Measurements from ENCODE around the gene CNKSR1. TPM values are rescaled to one million over a fixed set of nuclear protein-coding genes. Genes with fewer than 3 reads are reported as not detected.

CNKSR1 gene
- total and polyA plus RNA-seq, 2 donors (not counting 1 experiment from before 2014, with no cell fraction given), result 3.7 to 5.8 TPM

DNA sequence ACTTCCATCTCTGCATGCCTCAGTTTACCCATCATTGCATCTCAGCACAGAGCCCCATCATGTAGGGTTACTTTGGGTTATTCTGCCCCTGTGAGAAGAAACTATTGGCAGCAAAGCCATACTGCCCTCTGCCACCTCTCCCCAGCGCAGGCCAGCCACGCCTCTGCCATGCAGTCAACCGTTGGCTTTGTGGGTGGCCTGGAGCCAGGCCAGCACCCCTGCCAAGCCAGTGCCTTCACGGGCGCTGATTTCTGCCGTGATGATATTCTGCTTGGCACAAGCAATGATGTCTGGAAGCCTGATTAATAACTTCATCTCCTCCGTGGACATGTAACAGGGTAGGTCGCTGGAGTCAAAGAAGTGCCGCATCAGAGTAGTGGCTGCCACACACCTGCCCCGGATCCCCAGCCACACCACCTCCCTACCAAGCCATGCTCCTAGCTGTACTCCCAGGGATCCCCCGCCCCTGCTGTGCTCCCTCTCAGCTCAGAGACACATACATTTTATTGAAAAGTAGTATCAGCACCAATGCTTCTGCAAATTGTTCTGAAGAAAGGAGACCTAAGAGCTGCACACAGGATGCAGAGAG is 41.7 kb downstream of the CNKSR1 start:
- ATAC-seq (ENCODE audit: low read depth), result no peak
- Histone ChIP-seq H3K9me3 (ENCODE audit: control extremely low read depth in 1 of 3, control insufficient read depth in 2 of 3, insufficient read depth in 1 of 3, low read length in 2 of 3) (no peaks in the 10 kb centered on the region), H3K36me3 (replicated peaks in 1 of 2; ENCODE audit: control extremely low read depth in 1 of 2, control insufficient read depth in 1 of 2, extremely low read depth in 1 of 2, insufficient read depth in 2 of 2, low read length in 1 of 2) (no peaks in the 10 kb centered on the region), H4K20me1 (ENCODE audit: control insufficient read depth, insufficient read depth, low read length, poor library complexity, severe bottlenecking) (no peaks in the 10 kb centered on the region), H3K4me2 (replicated peaks; ENCODE audit: low read depth, low read length, poor library complexity, severe bottlenecking) (no peak overlapping the region), H3K9ac (ENCODE audit: low read length) (no peak overlapping the region), H3K4me1 (ENCODE audit: control insufficient read depth in 2 of 2, insufficient read depth in 2 of 2, low read length in 2 of 2) (no peaks in the 10 kb centered on the region), H3K79me2 (ENCODE audit: control insufficient read depth, insufficient read depth, low read length) (no peaks in the 10 kb centered on the region), H3K4me3 (ENCODE audit: control extremely low read depth in 1 of 5, extremely low read depth in 1 of 5, insufficient read depth in 1 of 5, low read depth in 2 of 5, low read length in 4 of 5) (no peak overlapping the region), H3K27me3 (replicated peaks in 1 of 4; ENCODE audit: control extremely low read depth in 1 of 4, control insufficient read depth in 3 of 4, insufficient read depth in 4 of 4, low read length in 3 of 4) (peaks cover 0 to 4% (median 0%) of the 10 kb centered on the region in 4 experiments), H2AFZ (ENCODE audit: insufficient read depth, low read depth, low read length, poor library complexity, severe bottlenecking) (no peak overlapping the region), H3K27ac (ENCODE audit: low read length in 2 of 2) (no peak overlapping the region)
- no peak overlapping the region for H3K4me3 Mint-ChIP-seq
- TF ChIP-seq, protein P1, sequence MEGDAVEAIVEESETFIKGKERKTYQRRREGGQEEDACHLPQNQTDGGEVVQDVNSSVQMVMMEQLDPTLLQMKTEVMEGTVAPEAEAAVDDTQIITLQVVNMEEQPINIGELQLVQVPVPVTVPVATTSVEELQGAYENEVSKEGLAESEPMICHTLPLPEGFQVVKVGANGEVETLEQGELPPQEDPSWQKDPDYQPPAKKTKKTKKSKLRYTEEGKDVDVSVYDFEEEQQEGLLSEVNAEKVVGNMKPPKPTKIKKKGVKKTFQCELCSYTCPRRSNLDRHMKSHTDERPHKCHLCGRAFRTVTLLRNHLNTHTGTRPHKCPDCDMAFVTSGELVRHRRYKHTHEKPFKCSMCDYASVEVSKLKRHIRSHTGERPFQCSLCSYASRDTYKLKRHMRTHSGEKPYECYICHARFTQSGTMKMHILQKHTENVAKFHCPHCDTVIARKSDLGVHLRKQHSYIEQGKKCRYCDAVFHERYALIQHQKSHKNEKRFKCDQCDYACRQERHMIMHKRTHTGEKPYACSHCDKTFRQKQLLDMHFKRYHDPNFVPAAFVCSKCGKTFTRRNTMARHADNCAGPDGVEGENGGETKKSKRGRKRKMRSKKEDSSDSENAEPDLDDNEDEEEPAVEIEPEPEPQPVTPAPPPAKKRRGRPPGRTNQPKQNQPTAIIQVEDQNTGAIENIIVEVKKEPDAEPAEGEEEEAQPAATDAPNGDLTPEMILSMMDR (IDR thresholded peaks at IDR 0.05), result no peak
- TF ChIP-seq EZH2 (IDR thresholded peaks at IDR 0.05; ENCODE audit: borderline replicate concordance, insufficient read depth, low read depth, low read length, poor library complexity, severe bottlenecking), result no peak
- intact Hi-C loops (cut with micrococcal nuclease), result no loop called here
- 91% methylated on average over 10 of the region's 11 CpGs for WGBS (ENCODE audit: insufficient coverage)
- DNase-seq, result no peak
- CTCF ChIA-PET, result no interaction called here
- H3K4me1 Mint-ChIP-seq, result no peaks in the 10 kb centered on the region
- POLR2A ChIA-PET, result no interaction called here
- peaks cover 14% of the 10 kb centered on the region for H3K27me3 Mint-ChIP-seq
- no peaks in the 10 kb centered on the region for H3K9me3 Mint-ChIP-seq (ENCODE audit: insufficient read depth)
- no peak overlapping the region for H3K27ac Mint-ChIP-seq

GRCh38 chr1:26220199-26220912 is 43.1 kb downstream of the CNKSR1 start:
- H3K9ac ChIP-seq (ENCODE audit: low read length), result no peak overlapping the region
- no peaks in the 10 kb centered on the region for H3K9me3 ChIP-seq (ENCODE audit: control extremely low read depth in 1 of 3, control insufficient read depth in 2 of 3, insufficient read depth in 1 of 3, low read length in 2 of 3)
- no peak overlapping the region for H2AFZ ChIP-seq (ENCODE audit: insufficient read depth, low read depth, low read length, poor library complexity, severe bottlenecking)
- no peak overlapping the region for H3K4me3 ChIP-seq (ENCODE audit: control extremely low read depth in 1 of 5, extremely low read depth in 1 of 5, insufficient read depth in 1 of 5, low read depth in 2 of 5, low read length in 4 of 5)
- H3K27me3 ChIP-seq (replicated peaks in 1 of 4; ENCODE audit: control extremely low read depth in 1 of 4, control insufficient read depth in 3 of 4, insufficient read depth in 4 of 4, low read length in 3 of 4), result peaks cover 0 to 11% (median 5%) of the 10 kb centered on the region in 4 experiments
- ATAC-seq (ENCODE audit: low read depth), result no peak
- WGBS (ENCODE audit: insufficient coverage), result 80% methylated on average over 18 of the region's 27 CpGs
- H3K4me1 Mint-ChIP-seq, result peaks cover 9% of the 10 kb centered on the region
- H3K27ac Mint-ChIP-seq, result no peak overlapping the region
- H3K9me3 Mint-ChIP-seq (ENCODE audit: insufficient read depth), result no peaks in the 10 kb centered on the region
- no peak overlapping the region for H3K4me3 Mint-ChIP-seq
- intact Hi-C loops (cut with micrococcal nuclease), result no loop called here
- H3K36me3 ChIP-seq (replicated peaks in 1 of 2; ENCODE audit: control extremely low read depth in 1 of 2, control insufficient read depth in 1 of 2, extremely low read depth in 1 of 2, insufficient read depth in 2 of 2, low read length in 1 of 2), result no peaks in the 10 kb centered on the region
- TF ChIP-seq, protein P1 (IDR thresholded peaks at IDR 0.05), result no peak
- TF ChIP-seq EZH2 (IDR thresholded peaks at IDR 0.05; ENCODE audit: borderline replicate concordance, insufficient read depth, low read depth, low read length, poor library complexity, severe bottlenecking), result no peak
- no peak for DNase-seq
- H3K27me3 Mint-ChIP-seq, result peaks cover 19% of the 10 kb centered on the region
- peaks cover 3 to 5% of the 10 kb centered on the region in 2 donors for H3K4me1 ChIP-seq (ENCODE audit: control insufficient read depth in 2 of 2, insufficient read depth in 2 of 2, low read length in 2 of 2)
- ChIA-PET CTCF (interaction anchor here (2.4 kb wide), 1 partner anchor 13 kb away, joined by 7 read pairs; no protein-coding TSS in a partner anchor), POLR2A (no interaction called here)
- no peak overlapping the region for H3K4me2 ChIP-seq (replicated peaks; ENCODE audit: low read depth, low read length, poor library complexity, severe bottlenecking)
- no peak overlapping the region for H3K27ac ChIP-seq (ENCODE audit: low read length in 2 of 2)
- H4K20me1 ChIP-seq (ENCODE audit: control insufficient read depth, insufficient read depth, low read length, poor library complexity, severe bottlenecking), result no peaks in the 10 kb centered on the region
- H3K79me2 ChIP-seq (ENCODE audit: control insufficient read depth, insufficient read depth, low read length), result no peaks in the 10 kb centered on the region

Measured in B cell (primary cell).